ENCODE data around the gene CELF4.
A peak's percentile ranks its signal among the peaks of the same experiment; 100 is the strongest.

Gene CELF4

DNA sequence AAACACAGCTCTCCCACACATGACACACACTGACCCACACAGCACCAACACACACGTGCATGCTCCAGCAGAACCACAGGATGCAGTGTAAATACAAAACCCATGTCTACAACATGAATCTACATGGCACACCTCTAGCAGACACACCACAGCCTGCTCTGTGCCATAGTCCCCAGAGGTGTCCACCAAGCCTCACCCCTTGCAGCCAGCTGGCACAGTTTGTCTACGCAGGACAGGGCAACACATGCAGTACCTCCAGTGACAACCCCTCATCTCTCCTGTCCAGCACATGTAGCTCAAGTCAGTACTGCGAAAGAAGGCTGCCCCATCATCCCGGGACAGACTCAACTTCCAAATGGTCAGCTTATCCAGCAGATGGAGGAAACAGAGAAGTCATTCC, 18.9 kb downstream of the CELF4 start:
- no peak for DNase-seq (ENCODE audit: low spot score)

DNA sequence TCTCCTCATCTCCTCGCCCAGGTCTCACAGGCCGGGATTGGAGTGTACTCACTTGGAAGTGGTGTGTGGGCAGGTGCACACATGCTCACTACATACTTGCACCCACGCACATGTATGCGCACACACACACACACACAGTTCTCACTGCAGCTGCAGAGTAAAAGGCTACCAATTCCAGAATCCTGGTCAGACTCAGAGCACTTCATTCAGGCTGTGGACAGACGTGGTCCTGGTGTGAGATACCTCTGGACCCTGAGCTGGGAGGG, 19.4 kb downstream of the CELF4 start:
- DNase-seq (ENCODE audit: low spot score), result no peak

DNA sequence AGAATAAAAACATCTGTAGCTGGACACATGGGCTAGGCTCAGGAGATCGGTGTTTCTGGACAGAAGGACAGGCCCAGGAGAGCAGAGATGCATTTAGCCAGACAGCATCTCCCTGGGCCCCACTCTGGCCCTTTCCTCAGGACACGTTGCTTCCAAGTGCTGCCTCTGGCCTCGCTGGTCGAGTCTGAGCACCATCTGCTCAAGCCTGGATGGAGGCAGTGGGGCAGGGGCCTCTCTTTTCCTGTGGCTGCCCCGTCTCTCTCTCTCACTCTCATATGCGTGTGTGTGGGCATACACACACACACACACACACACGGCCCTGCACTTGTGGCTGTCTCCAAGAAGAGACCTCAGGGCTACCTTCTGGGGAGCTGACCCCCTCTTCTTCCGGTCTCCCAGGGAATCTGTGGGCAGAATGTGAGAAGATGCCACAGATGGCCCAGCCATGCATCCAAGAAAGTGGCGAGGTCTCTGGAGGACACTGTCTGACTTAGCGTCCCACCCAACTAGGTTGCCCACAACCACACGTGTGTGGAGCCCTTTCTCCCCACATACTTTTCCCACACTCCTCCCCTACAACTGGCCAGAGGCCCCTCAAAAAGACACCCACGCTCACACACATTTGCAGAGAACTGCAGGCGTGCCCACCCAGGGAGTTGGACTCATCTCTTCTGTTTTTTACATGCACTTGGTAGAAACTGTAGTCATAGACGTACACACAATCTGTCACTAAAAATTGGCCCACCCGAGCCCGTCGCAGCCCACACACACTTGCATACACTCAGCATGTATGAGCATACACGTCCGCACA, 19.9 kb downstream of the CELF4 start:
- no peak for DNase-seq (ENCODE audit: low spot score)

DNA sequence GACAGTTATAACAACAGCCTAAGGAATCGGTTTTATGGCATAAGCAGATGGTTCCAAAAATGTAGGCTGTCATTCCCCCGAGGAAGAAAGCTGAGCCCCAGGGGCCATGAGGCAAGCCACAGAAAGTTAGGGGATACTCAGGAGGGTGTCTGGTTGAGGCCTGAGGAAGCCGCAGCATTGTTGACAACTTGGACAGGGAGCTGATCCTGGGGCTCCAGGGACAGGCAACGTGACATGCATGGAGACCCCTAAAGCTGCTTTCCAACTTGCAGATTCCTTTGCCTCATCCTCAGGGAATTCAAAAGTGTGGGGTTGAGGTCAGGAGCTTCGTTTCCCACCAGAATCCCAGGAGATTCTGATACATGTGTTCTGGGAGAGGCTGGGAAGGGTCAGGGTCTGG, 20.9 kb downstream of the CELF4 start:
- no peak for DNase-seq (ENCODE audit: low spot score)

DNA sequence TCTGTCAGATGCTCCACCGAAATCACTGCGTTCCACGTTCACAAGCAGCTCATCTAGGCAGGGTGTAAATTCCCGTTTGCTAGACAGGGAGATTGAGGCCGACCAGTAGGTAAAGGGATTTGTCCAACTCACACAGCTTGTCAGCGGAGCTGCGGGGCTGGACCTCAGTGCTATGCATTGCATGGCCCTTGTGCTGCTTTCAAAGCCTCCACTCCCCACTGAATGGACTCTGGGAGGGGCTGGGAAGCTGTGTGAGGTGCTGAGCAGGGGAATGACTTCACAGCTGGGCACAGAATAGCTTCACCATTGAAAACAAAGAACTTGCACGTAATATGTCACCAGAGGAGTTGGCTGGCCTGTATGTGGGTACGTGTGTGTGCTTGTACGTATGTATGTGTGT, 21.4 kb downstream of the CELF4 start:
- no peak for DNase-seq (ENCODE audit: low spot score)

DNA sequence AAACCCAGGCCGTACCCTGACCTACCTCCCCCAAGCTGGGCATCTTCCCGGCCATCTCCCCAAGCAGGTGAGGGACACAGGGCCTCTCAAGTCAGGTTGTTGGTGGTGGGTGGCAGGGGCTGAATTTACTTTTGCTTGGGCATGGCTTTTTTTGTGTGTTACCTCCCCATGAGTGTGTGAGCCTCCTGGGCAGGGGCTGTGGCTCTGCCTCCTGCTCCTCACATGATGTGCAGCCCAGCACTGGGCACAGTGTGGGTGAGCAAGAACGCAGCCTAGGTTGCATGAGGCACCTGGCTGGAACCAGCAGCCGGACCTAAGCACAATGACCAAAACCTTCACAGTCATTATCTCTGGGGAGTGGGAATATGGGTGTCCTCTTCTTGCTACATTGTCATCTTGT, 22.3 kb downstream of the CELF4 start:
- no peak for DNase-seq (ENCODE audit: low spot score)

DNA sequence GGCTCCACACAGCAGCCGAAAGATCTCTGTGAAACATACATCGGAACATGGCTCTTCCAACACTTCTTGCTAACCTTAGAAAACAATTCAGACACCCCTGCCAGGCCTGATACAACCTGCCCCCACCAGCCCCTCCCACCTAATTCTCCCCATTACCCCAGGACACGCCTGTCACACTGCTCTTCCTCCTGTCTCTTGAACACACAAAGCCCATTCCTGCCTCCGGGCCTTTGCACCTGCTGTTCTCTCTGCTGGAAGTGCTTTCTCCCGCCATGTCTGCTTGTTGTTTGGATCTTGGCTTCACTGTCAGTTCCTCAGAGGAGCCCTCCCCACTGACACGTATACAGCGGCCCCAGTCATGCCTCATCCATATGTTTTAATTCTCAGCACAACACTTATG, 24.1 kb downstream of the CELF4 start:
- no peak for DNase-seq (ENCODE audit: low spot score)

- DNase-seq (ENCODE audit: low spot score), result no peak
Measured at GRCh38 chr18:37540424-37541138, 25.0 kb downstream of the CELF4 start.

GRCh38 chr18:37539236-37539635, 26.4 kb downstream of the CELF4 start:
- no peak for DNase-seq (ENCODE audit: low spot score)

- DNase-seq (ENCODE audit: low spot score), result no peak
Measured at GRCh38 chr18:37538526-37539205, 26.9 kb downstream of the CELF4 start.

DNA sequence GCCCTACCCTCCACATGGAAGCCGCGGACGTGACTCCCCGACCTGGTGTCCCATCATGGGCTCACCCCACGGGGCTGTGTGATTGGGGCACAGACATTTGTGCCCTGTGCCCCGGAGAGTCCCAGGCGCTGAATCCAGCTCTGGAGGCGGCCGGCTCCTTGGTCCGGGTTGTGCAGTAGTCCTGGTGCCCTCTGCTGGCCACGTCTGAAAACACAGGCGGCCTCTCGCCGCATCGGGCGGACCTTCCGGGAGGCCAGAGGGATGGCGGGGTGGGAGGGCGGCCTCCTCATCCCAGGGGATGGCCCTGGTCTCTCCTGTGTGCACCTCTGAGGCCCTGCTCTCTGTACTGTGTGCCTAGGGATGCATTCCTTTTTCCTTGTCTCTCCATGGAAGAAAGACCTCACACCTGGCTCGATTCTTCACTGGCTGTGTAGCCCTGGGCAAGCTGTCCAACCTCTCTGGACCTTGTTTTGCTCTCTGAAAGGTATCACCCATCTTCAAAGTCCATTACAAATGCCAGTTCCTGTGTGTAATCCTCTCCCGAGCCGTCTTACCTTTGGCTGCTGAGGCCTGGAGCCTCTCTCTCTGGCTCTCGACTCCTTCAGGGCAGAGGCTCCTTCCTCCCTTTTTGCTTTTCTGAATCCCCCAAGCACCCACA, 27.6 kb downstream of the CELF4 start:
- peak; percentile 91 for DNase-seq (ENCODE audit: low spot score)

DNA sequence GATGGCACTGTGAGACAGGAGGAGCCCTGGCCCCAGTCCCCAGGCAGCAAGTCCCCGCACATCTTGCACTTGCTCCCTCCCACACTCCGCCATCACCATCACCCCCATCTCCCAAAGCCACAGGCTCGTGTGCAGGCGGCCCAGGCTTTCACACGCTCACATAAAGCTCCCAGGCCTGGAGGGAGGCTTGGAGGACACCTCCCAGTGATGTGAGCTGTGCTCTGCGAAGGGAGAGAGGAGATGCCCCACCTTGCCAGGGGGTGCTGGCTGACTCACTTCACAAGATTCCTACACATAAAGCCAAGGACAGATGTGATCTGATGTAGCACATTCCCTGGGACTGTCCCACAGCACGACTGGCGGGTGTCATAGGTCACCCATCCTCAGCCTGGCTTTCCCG, 28.9 kb downstream of the CELF4 start:
- no peak for DNase-seq (ENCODE audit: low spot score)

DNA sequence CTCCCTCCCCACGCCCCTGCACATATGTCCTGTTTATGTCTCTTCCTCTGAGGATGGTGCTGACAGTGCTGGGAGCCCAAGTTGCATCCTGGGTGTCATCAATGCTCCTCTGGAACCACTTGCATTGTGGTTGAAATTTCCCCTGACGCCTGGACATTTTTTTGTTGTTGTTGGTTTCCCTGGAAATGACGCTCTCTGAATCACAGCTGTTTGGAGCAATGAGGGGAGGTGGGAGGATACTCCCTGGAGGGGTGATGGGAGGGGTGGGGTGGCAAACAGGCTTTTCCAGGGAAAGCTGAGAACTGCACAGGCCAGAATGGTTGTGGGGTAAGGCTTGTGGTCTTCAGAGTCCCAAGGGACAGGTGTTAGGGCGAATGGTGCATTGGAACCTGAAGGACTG, 29.6 kb downstream of the CELF4 start:
- DNase-seq (ENCODE audit: low spot score), result no peak

DNA sequence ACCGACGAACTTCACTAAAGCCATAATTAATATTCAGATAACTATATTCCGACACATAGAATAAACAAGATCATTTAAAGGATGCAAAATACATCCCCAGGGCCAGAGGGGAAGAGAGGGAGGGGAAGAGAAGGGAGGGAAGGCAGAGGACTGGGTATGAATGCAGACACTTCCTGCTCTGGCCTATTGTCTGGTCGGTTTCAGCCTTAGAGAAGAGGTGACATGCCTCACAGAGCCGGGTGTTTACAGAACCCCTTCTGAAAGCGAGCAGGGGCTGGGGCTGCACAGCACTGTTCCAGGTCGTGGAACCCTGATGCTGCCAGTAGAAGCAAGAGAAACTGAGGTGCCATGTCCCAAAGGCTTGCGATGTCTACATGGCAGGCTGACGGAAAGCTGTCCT, 31.0 kb downstream of the CELF4 start:
- no peak for DNase-seq (ENCODE audit: low spot score)

DNA sequence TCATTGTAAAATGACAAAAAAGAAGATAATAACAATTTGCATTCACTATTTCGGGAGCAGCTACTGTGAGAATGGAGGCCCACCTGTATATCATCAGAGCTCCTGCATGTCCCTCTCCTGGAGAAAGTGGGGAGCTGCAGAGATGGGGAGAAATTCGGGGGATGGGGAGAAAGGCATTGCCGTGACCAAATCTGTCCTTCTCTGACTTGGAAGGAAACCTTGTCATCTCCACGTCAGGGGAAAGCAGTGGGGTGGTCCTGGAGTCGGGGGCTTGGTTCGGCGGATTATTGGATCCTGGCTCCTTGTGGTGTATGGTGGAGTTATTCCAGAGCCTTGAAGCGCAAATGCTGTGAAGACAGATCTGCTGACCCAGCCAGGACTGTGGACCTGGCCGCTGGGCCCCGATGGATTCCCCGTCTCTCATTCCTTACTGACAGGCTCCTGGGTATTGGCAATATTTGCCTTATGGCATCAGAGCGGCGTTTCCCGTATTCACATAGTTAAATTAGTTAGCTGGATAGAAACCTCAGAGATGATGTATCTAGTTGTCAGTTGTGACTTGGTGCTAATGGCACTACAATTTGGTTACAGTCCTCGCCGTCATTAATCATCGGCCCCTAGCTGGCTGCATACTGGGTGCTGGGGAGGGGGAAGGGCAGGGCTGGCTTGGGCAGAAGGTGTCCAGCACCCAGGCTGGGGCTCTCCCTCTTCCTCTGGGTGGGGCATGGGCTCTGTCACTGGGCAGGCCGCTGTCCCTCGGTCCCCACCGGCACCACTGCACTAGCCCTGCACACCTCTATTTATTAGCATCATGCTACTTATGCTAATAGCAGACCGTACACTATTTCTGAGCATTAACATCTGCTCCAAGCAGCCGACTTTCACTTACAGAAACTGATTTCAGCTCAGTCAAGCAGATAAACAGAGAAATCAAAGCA, 31.7 kb downstream of the CELF4 start:
- no peak for DNase-seq (ENCODE audit: low spot score)

DNA sequence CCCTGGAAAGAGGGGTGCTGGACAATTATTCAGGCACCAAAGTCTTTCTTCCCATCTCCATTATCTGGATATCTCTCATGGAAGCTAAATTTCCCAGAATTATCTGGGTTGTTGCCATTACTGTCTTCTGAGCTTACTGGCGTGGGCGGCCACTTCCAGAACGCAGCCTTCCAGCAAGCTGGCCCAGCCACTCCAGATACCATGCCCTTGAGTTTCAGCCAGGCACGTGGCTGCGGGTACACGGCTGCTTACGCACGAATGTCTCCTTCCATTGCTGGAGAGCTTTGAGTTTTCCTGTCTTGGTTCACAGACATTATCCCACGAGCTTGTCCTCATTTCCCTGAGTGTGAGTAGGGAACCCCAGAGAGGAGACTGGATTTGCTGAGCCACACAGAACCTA, 32.7 kb downstream of the CELF4 start:
- no peak for DNase-seq (ENCODE audit: low spot score)

- no peak for DNase-seq (ENCODE audit: low spot score)
Measured at GRCh38 chr18:37529863-37530262, 35.7 kb downstream of the CELF4 start.

DNA sequence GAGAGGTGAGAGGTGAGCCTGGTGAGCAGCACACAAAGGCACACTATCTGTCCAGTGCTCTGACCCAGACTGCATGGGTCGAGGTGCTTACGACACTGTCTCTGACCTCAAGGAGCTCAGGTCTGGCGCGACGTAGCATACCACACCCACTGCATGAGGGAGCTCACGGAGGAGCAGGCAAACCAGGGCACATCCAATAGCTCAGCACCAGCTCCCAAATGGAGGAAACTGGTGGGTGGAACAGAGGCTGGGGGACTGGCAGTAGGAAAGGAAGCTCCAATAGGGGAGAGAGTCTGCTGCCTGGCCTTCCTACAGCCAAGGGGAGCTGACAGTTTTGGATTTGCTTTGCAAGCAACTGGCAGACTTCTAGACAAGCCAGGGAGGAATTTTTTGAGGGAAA, 36.3 kb downstream of the CELF4 start:
- no peak for DNase-seq (ENCODE audit: low spot score)

DNA sequence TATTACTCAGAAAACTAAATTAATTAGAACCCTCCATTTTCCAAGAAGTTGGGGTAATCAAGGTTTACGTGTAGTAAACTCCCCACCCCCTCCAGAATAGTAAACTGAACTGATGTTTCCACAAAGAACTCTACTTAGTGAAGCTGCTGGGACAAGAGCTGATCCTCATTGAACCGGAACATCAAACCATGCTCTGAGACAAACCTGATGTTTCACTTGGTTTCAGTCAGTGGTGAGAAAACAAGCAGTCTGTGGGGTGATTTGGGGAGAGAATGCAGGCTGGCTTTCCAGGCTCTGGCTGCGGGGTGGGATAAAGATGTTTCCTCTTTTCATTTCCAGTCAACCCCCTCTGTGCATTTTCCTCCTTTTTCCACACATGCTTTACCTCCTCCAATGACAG, 38.2 kb downstream of the CELF4 start:
- no peak for DNase-seq (ENCODE audit: low spot score)

DNA sequence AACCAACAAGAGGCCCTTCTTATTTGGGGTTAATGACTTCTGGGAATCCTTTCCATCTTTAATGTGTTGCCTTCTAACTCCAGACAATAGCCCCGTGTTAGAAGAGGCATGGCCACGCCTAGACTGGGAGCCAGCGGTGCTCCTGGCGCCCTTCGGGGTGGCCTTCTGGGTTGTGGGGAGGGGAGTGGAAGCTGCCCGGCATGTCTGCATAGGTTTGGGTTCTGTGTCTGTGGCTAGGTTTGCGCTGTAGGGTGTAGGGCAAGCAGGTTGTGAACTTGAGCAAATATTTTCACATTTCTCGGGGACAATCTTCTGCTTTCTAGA, 40.4 kb downstream of the CELF4 start:
- DNase-seq (ENCODE audit: low spot score), result no peak

DNA sequence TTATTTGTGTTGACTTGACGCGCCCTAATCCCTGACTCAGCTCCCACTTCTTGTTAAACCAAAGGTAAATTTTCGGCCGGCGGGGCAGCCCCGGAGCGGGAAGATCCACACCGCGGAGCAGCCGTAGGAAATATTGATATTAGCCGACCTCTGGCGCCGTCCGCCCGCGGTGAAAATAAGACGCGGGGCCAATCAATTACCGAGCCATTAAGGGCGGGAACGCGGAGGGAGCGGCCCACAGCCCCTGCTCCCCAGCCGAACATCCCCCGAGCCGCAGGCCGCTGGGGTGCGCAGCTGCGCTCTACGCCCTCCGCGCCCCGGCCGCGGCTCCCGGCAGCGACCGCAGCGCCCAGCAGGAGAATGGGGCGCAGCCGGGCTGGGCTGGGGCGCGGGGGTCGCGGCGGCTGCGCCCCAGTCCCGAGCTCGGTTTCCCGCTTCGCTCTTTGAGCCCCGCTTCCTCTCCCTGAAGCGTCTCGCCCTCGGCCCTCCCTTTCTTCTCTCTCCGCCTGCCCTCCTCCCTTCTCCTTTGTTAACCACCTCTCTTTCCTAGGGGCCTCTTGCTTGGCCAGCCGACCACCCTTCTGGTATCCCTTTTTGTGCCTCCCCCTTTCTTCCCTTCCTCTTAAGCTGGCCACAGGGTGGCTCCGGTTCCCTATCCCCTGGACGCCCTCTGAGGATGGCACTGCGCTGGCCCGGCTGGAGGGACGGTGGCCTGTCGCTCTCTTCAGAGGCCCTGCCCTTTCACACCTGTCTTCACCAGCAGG, 40.9 kb downstream of the CELF4 start:
- DNase-seq (ENCODE audit: low spot score), result no peak
